Endothelial cell of umbilical vein (primary cell): Measurements from ENCODE around the gene NALCN. TPM values are rescaled to one million over a fixed set of nuclear protein-coding genes. Genes with fewer than 3 reads are reported as not detected.

Source experiments
- BruUV-seq: library from RNA; stranded (reverse); fragments of 400-500 nt; replicated peaks from 2 replicates; lab custom pipeline; 2021; lab: Mats Ljungman, UMichigan
- CTCF ChIA-PET: fragments of 300-600, 350-600 bp; sonication (Branson Sonifier 250); formaldehyde crosslinking; loops from one replicate; lab custom pipeline; 2021; ENCODE audit warnings: antibody characterized with exemption, inconsistent platforms; lab: Charles Lee
- POLR2A ChIA-PET: fragments of 300-600, 350-600 bp; sonication (Branson Sonifier 250); formaldehyde crosslinking; loops from one replicate; lab custom pipeline; 2021; ENCODE audit warnings: antibody characterized with exemption, inconsistent platforms; lab: Charles Lee
- DNase-seq: peaks from one replicate; pipeline ENCODE4 v3.0.0-alpha.2; 2011; ENCODE audit warnings: low read depth, low spot score
- FAIRE-seq: peaks from 2 replicates; lab custom pipeline; 2011; peaks lifted over from hg19 to GRCh38; lab: Jason Lieb, UNC
- H2AFZ ChIP-seq: 2 replicates; pipeline ENCODE4 v1.6.0; 2012; ENCODE audit warnings: low read depth, low read length, control low read depth, inconsistent platforms
- H3K27ac ChIP-seq: 2 replicates; pipeline ENCODE4 v1.5.1; 2011; ENCODE audit warnings: low read depth, mild to moderate bottlenecking, control low read depth, low read length, moderate library complexity; ENCODE audit not compliant: insufficient read depth
- H3K27me3 ChIP-seq, 2 experiments: 2 replicates each; pipeline versions ENCODE4 v1.6.0 to v1.6.1; 2011; ENCODE audit warnings: low read length in 2 of 2, mixed read lengths in 1 of 2; ENCODE audit not compliant: control insufficient read depth in 2 of 2, insufficient read depth in 2 of 2
- H3K36me3 ChIP-seq, 2 experiments: 2 replicates in 1 of 2; 3 replicates in 1 of 2; pipeline ENCODE4 v1.5.1; 2011; ENCODE audit warnings: low read length in 2 of 2, mild to moderate bottlenecking in 1 of 2, moderate library complexity in 1 of 2; ENCODE audit not compliant: control insufficient read depth in 2 of 2, insufficient read depth in 2 of 2; ENCODE audit errors: extremely low read depth in 1 of 2
- H3K4me1 ChIP-seq: 3 replicates; pipeline ENCODE4 v1.5.1; 2011; ENCODE audit warnings: mild to moderate bottlenecking, low read length; ENCODE audit not compliant: control insufficient read depth, insufficient read depth; ENCODE audit errors: extremely low read depth
- H3K4me2 ChIP-seq: 2 replicates; pipeline ENCODE4 v1.6.1; 2011; ENCODE audit warnings: low read length, control low read depth, mixed read lengths; ENCODE audit not compliant: insufficient read depth
- H3K4me3 ChIP-seq, 3 experiments: fragments of 200-600 bp in 1 of 3; sonication (generic), shearing (Covaris generic) in 1 of 3; replicated peaks in 1 of 3; 2 replicates each; pipeline ENCODE4 v1.5.1; 2011 to 2016; ENCODE audit warnings: control low read depth in 3 of 3, low read length in 3 of 3, mild to moderate bottlenecking in 2 of 3, inconsistent platforms in 1 of 3, low read depth in 1 of 3, moderate library complexity in 1 of 3; ENCODE audit not compliant: insufficient read depth in 1 of 3
- H3K79me2 ChIP-seq: 2 replicates; pipeline ENCODE4 v1.6.0; 2012; ENCODE audit warnings: low read length, inconsistent platforms; ENCODE audit not compliant: control insufficient read depth, insufficient read depth
- H3K9ac ChIP-seq: replicated peaks from 2 replicates; pipeline ENCODE3; 2011; ENCODE audit warnings: low read length, control low read depth; ENCODE audit not compliant: insufficient read depth; ENCODE audit errors: extremely low read depth
- H3K9me1 ChIP-seq: replicated peaks from 3 replicates; pipeline ENCODE4 v1.6.0; 2011; ENCODE audit warnings: mild to moderate bottlenecking, low read length; ENCODE audit not compliant: control insufficient read depth, insufficient read depth; ENCODE audit errors: extremely low read depth
- H3K9me3 ChIP-seq: replicated peaks from 2 replicates; pipeline ENCODE4 v1.5.1; 2012; ENCODE audit warnings: low read length, inconsistent platforms; ENCODE audit not compliant: control insufficient read depth, insufficient read depth
- H4K20me1 ChIP-seq: replicated peaks from 2 replicates; pipeline ENCODE3; 2011; ENCODE audit warnings: mild to moderate bottlenecking, low read length; ENCODE audit not compliant: control insufficient read depth, insufficient read depth; ENCODE audit errors: extremely low read depth
- CTCF ChIP-seq, 2 donors: IDR thresholded peaks; 1 replicate in 1 of 2; 2 replicates in 1 of 2; pipeline ENCODE4 v1.5.1; 2011; ENCODE audit warnings: low read length in 2 of 2, mild to moderate bottlenecking in 2 of 2, moderate library complexity in 2 of 2, control low read depth in 1 of 2, inconsistent platforms in 1 of 2, low read depth in 1 of 2; ENCODE audit not compliant: insufficient read depth in 1 of 2; ENCODE audit errors: extremely low read depth in 1 of 2
- EZH2 ChIP-seq: IDR thresholded peaks from 2 replicates; pipeline ENCODE4 v1.6.1; 2012; ENCODE audit warnings: borderline replicate concordance, low read depth, mild to moderate bottlenecking, moderate library complexity, low read length, inconsistent platforms; ENCODE audit not compliant: severe bottlenecking
- FOS ChIP-seq: IDR thresholded peaks from 2 replicates; pipeline ENCODE4 v1.6.1; 2011; ENCODE audit warnings: mild to moderate bottlenecking, low read length, moderate library complexity, borderline replicate concordance; ENCODE audit not compliant: insufficient read depth
- GATA2 ChIP-seq: IDR thresholded peaks from 2 replicates; pipeline ENCODE4 v1.7.0; 2011; ENCODE audit warnings: low read depth, mild to moderate bottlenecking, moderate library complexity, mixed read lengths, low read length; ENCODE audit not compliant: insufficient read length, insufficient read depth
- JUN ChIP-seq: IDR thresholded peaks from 2 replicates; pipeline ENCODE4 v1.6.1; 2011; ENCODE audit warnings: borderline replicate concordance, low read depth; ENCODE audit not compliant: insufficient read length, insufficient read depth
- MAX ChIP-seq: IDR thresholded peaks from 2 replicates; pipeline ENCODE4 v1.6.1; 2011; ENCODE audit not compliant: insufficient read depth, insufficient read length
- POLR2AphosphoS5 ChIP-seq: IDR thresholded peaks from 2 replicates; pipeline ENCODE4 v1.6.1; 2012; ENCODE audit warnings: low read depth, mild to moderate bottlenecking, control low read depth, low read length, moderate library complexity; ENCODE audit not compliant: insufficient read depth
- dilution Hi-C: fragments of 300-500 bp; cut with MboI; formaldehyde crosslinking; loops from one replicate; pipeline ENCODE4 v1.15.0; 2019; ENCODE audit warnings: low sequenced_read_pairs; ENCODE audit not compliant: extremely low pct_ligation_motif_present
- intact Hi-C: fragments of 100-400 bp; cut with micrococcal nuclease; formaldehyde crosslinking; loops from one replicate; pipeline ENCODE4 v1.10.0; 2022
- polyA plus RNA-seq, 4 experiments: library from polyadenylated mRNA; depleted of rRNA in 3 of 4; stranded (reverse) in 3 of 4; unstranded in 1 of 4; fragments of >200 nt; gene quantifications; 2 replicates each; pipeline versions ENCODE4 v1.2.1 to v1.2.3, GENCODE V29; 2011 to 2012; ENCODE audit warnings: missing spikeins in 1 of 4
- total RNA-seq: library from RNA; stranded (reverse); gene quantifications from 2 replicates; pipeline ENCODE4 v1.2.3, GENCODE V29; 2021

The NALCN gene
- total and polyA plus RNA-seq, 2 donors (not counting 3 experiments of a cell fraction or from before 2014, with no cell fraction given): 3.3 to 4.4 TPM

- intact Hi-C loops: loop anchor here (1.0 to 10.0 kb wide), 8 partner anchors 34 to 1395 kb away; partner anchors contain the start of genes ERCC5, NALCN and TMTC4
- Histone ChIP-seq H3K4me3 (no peak overlapping the region), H4K20me1 (no peaks in the 10 kb centered on the region), H3K36me3 (no peaks in the 10 kb centered on the region), H3K9me1 (no peaks in the 10 kb centered on the region), H3K4me2 (peak overlapping the region; percentile 70), H3K27me3 (no peaks in the 10 kb centered on the region), H3K27ac (peak overlapping the region; percentile 94), H3K4me1 (peaks cover 53% of the 10 kb centered on the region), H2AFZ (peak overlapping the region; percentile 45), H3K9ac (peak overlapping the region; percentile 65), H3K79me2 (no peaks in the 10 kb centered on the region), H3K9me3 (no peaks in the 10 kb centered on the region)
- peak; percentile 83 for FAIRE-seq
- dilution Hi-C loops: no loop called here
- peak; percentile 91 for TF ChIP-seq JUN
- no peak for TF ChIP-seq EZH2
- peak; percentile 63 for TF ChIP-seq GATA2
- peak; percentile 73 for TF ChIP-seq MAX
- TF ChIP-seq POLR2AphosphoS5: peak; percentile 47
- peak; percentile 90 for TF ChIP-seq FOS
- TF ChIP-seq CTCF (IDR thresholded peaks at IDR 0.05; ENCODE audit: extremely low read depth in 1 of 2, insufficient read depth in 1 of 2, low read depth in 1 of 2, low read length in 2 of 2): no peak
- POLR2A ChIA-PET: no interaction called here
- DNase-seq: peak; percentile 91
- TSS peak; percentile 81 for BruUV-seq
- CTCF ChIA-PET: interaction anchor here (0.5 to 1.3 kb wide), 7 partner anchors 24 to 305 kb away, joined by 3 to 9 read pairs (median 4); partner anchors contain the start of gene NALCN
These were observed 33.8 kb upstream of the NALCN start for GRCh38 chr13:101449790-101450748.
